Stimulated activated CD8-positive, alpha-beta memory T cell treated with anti-CD3 and anti-CD28 coated beads, Interleukin-7, amount 100 ng/mL, for 24 hours (primary cell): ENCODE measurements around the gene C22orf39.

Experiments
- DNase-seq: peaks from one replicate; pipeline ENCODE4 v3.0.0-alpha.2; 2020; ENCODE audit warnings: low read depth

C22orf39 gene

DNA sequence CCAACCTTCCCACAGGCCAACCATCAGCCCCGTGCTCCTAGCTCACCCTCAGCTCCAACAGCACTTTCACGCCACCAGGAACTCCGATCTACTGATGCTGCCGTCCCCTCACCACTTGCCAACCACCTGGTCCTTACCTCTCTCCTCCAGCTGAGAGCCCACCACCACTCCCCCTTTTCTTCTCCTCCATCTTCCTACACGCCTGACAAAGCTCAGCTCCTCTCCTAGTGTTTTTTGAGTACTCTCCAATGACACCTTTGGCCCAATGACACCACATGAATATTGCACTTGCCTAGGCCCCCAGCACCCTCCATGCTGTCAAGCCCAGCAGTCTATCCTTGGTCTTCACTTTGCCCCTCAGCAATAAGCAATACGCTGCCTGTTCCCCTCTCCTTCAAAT, 46.6 kb downstream of the C22orf39 start:
- no peak for DNase-seq

- DNase-seq = no peak
These were observed 48.9 kb downstream of the C22orf39 start for GRCh38 chr22:19398652-19399051.

- DNase-seq = no peak
These were observed 49.3 kb downstream of the C22orf39 start for GRCh38 chr22:19398206-19398605.

DNA sequence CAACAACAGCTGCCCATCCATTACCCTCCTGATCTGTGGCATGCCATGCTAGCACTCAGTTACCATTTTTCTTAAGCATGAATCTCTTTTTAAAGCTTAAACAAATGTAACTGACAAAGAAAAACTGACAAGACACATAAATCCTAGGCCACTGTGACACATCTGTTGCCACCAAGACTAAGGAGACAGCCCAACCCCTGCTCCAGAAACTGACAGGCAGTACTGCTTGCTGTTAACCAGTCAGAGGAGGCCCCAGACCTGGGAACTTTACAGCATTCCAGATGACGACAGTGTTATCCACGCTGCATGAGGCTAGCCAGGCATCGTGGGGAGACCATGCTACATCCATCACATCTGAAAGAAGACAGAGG, 49.8 kb downstream of the C22orf39 start:
- no peak for DNase-seq

GRCh38 chr22:19396934-19397733, 50.4 kb downstream of the C22orf39 start:
- DNase-seq = no peak

GRCh38 chr22:19396561-19396933, 51.0 kb downstream of the C22orf39 start:
- no peak for DNase-seq

DNA sequence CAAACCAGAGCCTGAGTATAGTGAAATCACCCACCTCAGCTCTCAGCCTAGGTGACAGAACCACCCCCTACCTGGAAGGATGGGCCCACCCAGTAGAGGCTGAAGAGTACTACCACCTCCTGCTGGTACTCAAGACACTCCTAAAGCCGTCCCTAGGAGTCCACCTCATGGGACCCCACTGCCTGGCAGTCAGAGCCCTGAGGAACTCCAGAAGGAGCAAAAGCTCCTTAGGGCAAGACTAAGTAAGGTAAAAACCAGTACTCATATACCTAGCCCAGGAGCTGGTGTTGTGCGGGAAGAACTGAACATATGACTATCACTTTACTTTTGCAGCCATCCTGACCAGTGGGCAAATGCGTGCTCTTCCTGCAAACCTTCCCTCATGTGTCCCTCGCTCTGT, 52.2 kb downstream of the C22orf39 start:
- no peak for DNase-seq

DNA sequence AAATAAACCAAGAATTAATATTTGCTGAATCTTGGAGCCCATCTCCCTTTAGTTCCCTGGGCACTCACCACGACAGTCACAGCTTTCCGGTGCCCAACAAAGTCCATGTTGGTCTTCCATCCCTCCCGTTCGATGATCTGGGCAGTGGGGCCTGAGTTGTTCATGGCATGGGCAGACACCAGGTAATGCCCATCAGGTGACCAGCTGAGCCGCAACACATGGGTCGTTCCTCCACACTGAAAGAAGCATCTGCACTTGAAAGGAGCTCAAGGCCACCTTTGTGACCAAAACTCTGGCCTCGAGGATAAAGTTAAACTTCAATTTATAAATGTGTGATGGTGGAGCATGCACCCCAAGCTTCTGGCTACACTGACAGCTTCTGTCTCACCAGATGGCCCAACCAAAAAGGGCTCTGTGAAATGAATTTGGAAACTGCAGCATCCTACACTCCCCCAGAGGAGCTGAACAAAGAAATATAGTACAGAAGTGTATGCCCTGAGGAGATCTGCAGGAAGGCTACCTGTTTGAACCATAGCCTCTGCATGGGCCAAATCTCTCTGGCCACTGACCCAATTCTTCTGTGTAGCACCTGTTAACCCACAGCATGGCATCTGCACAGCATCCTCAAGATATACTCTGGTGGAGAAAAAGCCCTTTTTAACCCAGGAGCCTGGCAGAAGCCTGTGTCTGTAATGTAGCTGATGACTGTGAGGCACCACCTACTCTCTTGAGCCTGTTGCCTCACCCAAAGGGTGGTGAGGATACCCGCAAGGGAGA, 53.0 kb downstream of the C22orf39 start:
- no peak for DNase-seq

- DNase-seq = no peak
These were observed 53.8 kb downstream of the C22orf39 start for GRCh38 chr22:19393704-19394103.
